Esophagus muscularis mucosa (tissue), 4 donors: ENCODE measurements around the gene PARD6B.

Experiments
- CTCF ChIP-seq, 3 experiments: fragments of 200-600 bp in 2 of 3; fragments of 450-650 bp in 1 of 3; sonication (generic) in 2 of 3; IDR thresholded peaks; one replicate each; pipeline ENCODE4 v1.5.1; 2017 to 2019; ENCODE audit warnings: antibody characterized with exemption in 3 of 3, mild to moderate bottlenecking in 2 of 3, moderate library complexity in 1 of 3
- EP300 ChIP-seq: sonication (generic); formaldehyde crosslinking; IDR thresholded peaks from one replicate; pipeline ENCODE4 v1.6.1; 2017; ENCODE audit warnings: antibody characterized with exemption
- POLR2AphosphoS5 ChIP-seq, 2 donors: sonication (generic); formaldehyde crosslinking; IDR thresholded peaks; one replicate each; pipeline ENCODE4 v1.6.1; 2017; ENCODE audit warnings: antibody characterized with exemption in 2 of 2

GRCh38 chr20:50758992-50759391, 27.6 kb downstream of the PARD6B start:
- TF ChIP-seq CTCF (IDR thresholded peaks at IDR 0.05) (no peak), EP300 (no peak), POLR2AphosphoS5 (IDR thresholded peaks at IDR 0.05) (no peak)
